H9 (cell line): ENCODE results near the gene CPD. TPM values are rescaled to one million over a fixed set of nuclear protein-coding genes. Genes with fewer than 3 reads are reported as not detected.

Source experiments
- DNase-seq: peaks from one replicate; pipeline ENCODE4 v3.0.0-alpha.2; 2017
- H2AFZ ChIP-seq: one replicate; pipeline ENCODE4 v1.6.1; 2013; ENCODE audit warnings: mild to moderate bottlenecking, low read length, control low read depth, moderate library complexity
- H2AK5ac ChIP-seq: 2 replicates; pipeline ENCODE4 v1.6.1; 2013; ENCODE audit warnings: low read length, control low read depth, mixed read lengths; ENCODE audit not compliant: insufficient read length
- H2BK120ac ChIP-seq: one replicate; pipeline ENCODE4 v1.6.1; 2013; ENCODE audit warnings: low read depth, mild to moderate bottlenecking, low read length, control low read depth, inconsistent platforms; ENCODE audit not compliant: poor library complexity, severe bottlenecking
- H2BK12ac ChIP-seq: 2 replicates; pipeline ENCODE4 v1.6.1; 2013; ENCODE audit warnings: low read length, control low read depth, mixed read lengths, low read depth; ENCODE audit not compliant: insufficient read length
- H2BK15ac ChIP-seq: 2 replicates; pipeline ENCODE4 v1.6.1; 2013; ENCODE audit warnings: low read depth, low read length, control low read depth
- H2BK20ac ChIP-seq: one replicate; pipeline ENCODE4 v1.6.1; 2013; ENCODE audit warnings: low read depth, mild to moderate bottlenecking, low read length, control low read depth, inconsistent platforms; ENCODE audit not compliant: poor library complexity, severe bottlenecking
- H2BK5ac ChIP-seq: 2 replicates; pipeline ENCODE4 v1.6.1; 2013; ENCODE audit warnings: low read length, control low read depth, mixed read lengths; ENCODE audit not compliant: insufficient read length
- H3K14ac ChIP-seq: 2 replicates; pipeline ENCODE4 v1.6.1; 2013; ENCODE audit warnings: low read length, control low read depth; ENCODE audit not compliant: insufficient read depth
- H3K18ac ChIP-seq: 2 replicates; pipeline ENCODE4 v1.6.1; 2013; ENCODE audit warnings: low read depth, mild to moderate bottlenecking, mixed read lengths, low read length, control low read depth; ENCODE audit not compliant: insufficient read length
- H3K23ac ChIP-seq: 2 replicates; pipeline ENCODE4 v1.6.1; 2013; ENCODE audit warnings: low read length, control low read depth, mixed read lengths, low read depth; ENCODE audit not compliant: insufficient read length
- H3K23me2 ChIP-seq: 2 replicates; pipeline ENCODE4 v1.6.1; 2013; ENCODE audit warnings: low read depth, mild to moderate bottlenecking, mixed read lengths, low read length, control low read depth; ENCODE audit not compliant: insufficient read length, poor library complexity, severe bottlenecking
- H3K27ac ChIP-seq: 2 replicates; pipeline ENCODE4 v1.5.1; 2013; ENCODE audit warnings: low read length, control low read depth, mixed read lengths, low read depth; ENCODE audit not compliant: insufficient read length
- H3K27me3 ChIP-seq: 2 replicates; pipeline ENCODE4 v1.6.1; 2013; ENCODE audit warnings: low read length, control low read depth, inconsistent platforms; ENCODE audit not compliant: insufficient read depth
- H3K4ac ChIP-seq: 2 replicates; pipeline ENCODE4 v1.6.1; 2013; ENCODE audit warnings: low read depth, mild to moderate bottlenecking, control low read depth, inconsistent platforms, low read length, moderate library complexity
- H3K4me1 ChIP-seq: 2 replicates; pipeline ENCODE4 v1.6.1; 2013; ENCODE audit warnings: low read length, control low read depth, inconsistent platforms; ENCODE audit not compliant: insufficient read depth
- H3K4me2 ChIP-seq: 2 replicates; pipeline ENCODE4 v1.6.1; 2013; ENCODE audit warnings: low read length, control low read depth, mixed read lengths; ENCODE audit not compliant: insufficient read length, insufficient read depth
- H3K56ac ChIP-seq: 2 replicates; pipeline ENCODE4 v1.6.1; 2013; ENCODE audit warnings: low read depth, mild to moderate bottlenecking, mixed read lengths, low read length, control low read depth; ENCODE audit not compliant: insufficient read length
- H3K79me1 ChIP-seq: 2 replicates; pipeline ENCODE4 v1.6.1; 2013; ENCODE audit warnings: low read depth, mild to moderate bottlenecking, moderate library complexity, low read length, control low read depth, inconsistent platforms; ENCODE audit not compliant: insufficient read depth, poor library complexity, severe bottlenecking
- H3K79me2 ChIP-seq: 2 replicates; pipeline ENCODE4 v1.6.1; 2013; ENCODE audit warnings: low read length, control low read depth, inconsistent platforms; ENCODE audit not compliant: insufficient read depth
- H3K9ac ChIP-seq: 2 replicates; pipeline ENCODE4 v1.6.1; 2013; ENCODE audit warnings: low read length, control low read depth, mixed read lengths; ENCODE audit not compliant: insufficient read length; ENCODE audit errors: extremely low read depth
- H3K9me3 ChIP-seq: one replicate; pipeline ENCODE4 v1.6.1; 2013; ENCODE audit warnings: low read depth, low read length, inconsistent platforms; ENCODE audit not compliant: control insufficient read depth
- H3T11ph ChIP-seq: one replicate; pipeline ENCODE4 v1.6.1; 2013; ENCODE audit warnings: mild to moderate bottlenecking, low read length, control low read depth, inconsistent platforms
- H4K20me1 ChIP-seq: one replicate; pipeline ENCODE4 v1.6.1; 2013; ENCODE audit not compliant: control insufficient read depth, insufficient read length, insufficient read depth
- H4K5ac ChIP-seq: 2 replicates; pipeline ENCODE4 v1.6.1; 2013; ENCODE audit warnings: low read depth, mild to moderate bottlenecking, mixed read lengths, low read length, control low read depth; ENCODE audit not compliant: insufficient read length
- H4K8ac ChIP-seq: replicated peaks from 2 replicates; pipeline ENCODE4 v1.6.1; 2013; ENCODE audit warnings: low read length, control low read depth, mixed read lengths, low read depth; ENCODE audit not compliant: insufficient read length
- H4K91ac ChIP-seq: 2 replicates; pipeline ENCODE4 v1.6.1; 2013; ENCODE audit warnings: low read depth, mild to moderate bottlenecking, moderate library complexity, mixed read lengths, low read length, control low read depth; ENCODE audit not compliant: insufficient read length
- H3K27ac Mint-ChIP-seq, 3 experiments: 2 replicates in 2 of 3; 3 replicates in 1 of 3; pipeline ENCODE4 v1.8.0; 2020 to 2021; ENCODE audit warnings: mixed read lengths in 3 of 3, mild to moderate bottlenecking in 1 of 3, moderate library complexity in 1 of 3
- H3K27me3 Mint-ChIP-seq: 2 replicates; pipeline ENCODE4 v1.8.0; 2021; ENCODE audit warnings: low read depth, mild to moderate bottlenecking, moderate library complexity, mixed read lengths
- H3K36me3 Mint-ChIP-seq, 3 experiments: 2 replicates in 2 of 3; 3 replicates in 1 of 3; pipeline ENCODE4 v1.8.0; 2020 to 2021; ENCODE audit warnings: low read depth in 3 of 3, mixed read lengths in 3 of 3; ENCODE audit not compliant: insufficient read depth in 1 of 3
- H3K4me1 Mint-ChIP-seq, 2 experiments: 2 replicates each; pipeline ENCODE4 v1.8.0; 2020; ENCODE audit warnings: mixed read lengths in 2 of 2
- H3K4me3 Mint-ChIP-seq, 2 experiments: 2 replicates in 1 of 2; 3 replicates in 1 of 2; pipeline ENCODE4 v1.8.0; 2020 to 2021; ENCODE audit warnings: mild to moderate bottlenecking in 2 of 2, mixed read lengths in 2 of 2, moderate library complexity in 1 of 2
- H3K9me3 Mint-ChIP-seq, 2 experiments: 2 replicates in 1 of 2; 3 replicates in 1 of 2; pipeline ENCODE4 v1.8.0; 2020; ENCODE audit warnings: mild to moderate bottlenecking in 2 of 2, mixed read lengths in 2 of 2, moderate library complexity in 1 of 2
- WGBS: extraction: QIAGEN DNeasy Blood & Tissue Kit; methylation state at CpG from one replicate; pipeline ENCODE4 v1.1.7; 2013; ENCODE audit warnings: missing lambda C conversion rate, low lambda C conversion rate, mixed read lengths; ENCODE audit not compliant: insufficient read length; ENCODE audit errors: extremely low coverage; 5-methylcytosine and 5-hydroxymethylcytosine counted together
- total RNA-seq: library from RNA; stranded (reverse); gene quantifications from 2 replicates; pipeline ENCODE4 v1.2.1, GENCODE V29; 2021
- TF ChIP-seq, protein P1 (sequence below): fragments of 200-600 bp; sonication (generic); conservative IDR thresholded peaks from 3 replicates; pipeline ENCODE4 v1.8.0; 2021; ENCODE audit warnings: antibody characterized with exemption, mild to moderate bottlenecking

CPD gene
- total RNA-seq, 1 experiment from 2014 or later = 47.0 TPM

GRCh38 chr17:30340801-30341356, 37.8 kb upstream of the CPD start:
- H2BK20ac ChIP-seq = no peak overlapping the region
- H3T11ph ChIP-seq = no peak overlapping the region
- no peak overlapping the region for H4K8ac ChIP-seq
- H3K4me1 ChIP-seq = peaks cover 3% of the 10 kb centered on the region; the same call in 1 of the 2 replicates
- H3K27me3 ChIP-seq = no peaks in the 10 kb centered on the region; the same call in 1 of the 2 replicates
- no peak overlapping the region for H2AK5ac ChIP-seq
- H4K91ac ChIP-seq = no peak overlapping the region
- H3K56ac ChIP-seq = no peak overlapping the region
- H2BK12ac ChIP-seq = no peak overlapping the region
- H3K4me3 Mint-ChIP-seq = peak overlapping the region in 1 of 2 experiments; percentile 7; a peak in 2 of 5 replicates
- TF ChIP-seq, protein P1, sequence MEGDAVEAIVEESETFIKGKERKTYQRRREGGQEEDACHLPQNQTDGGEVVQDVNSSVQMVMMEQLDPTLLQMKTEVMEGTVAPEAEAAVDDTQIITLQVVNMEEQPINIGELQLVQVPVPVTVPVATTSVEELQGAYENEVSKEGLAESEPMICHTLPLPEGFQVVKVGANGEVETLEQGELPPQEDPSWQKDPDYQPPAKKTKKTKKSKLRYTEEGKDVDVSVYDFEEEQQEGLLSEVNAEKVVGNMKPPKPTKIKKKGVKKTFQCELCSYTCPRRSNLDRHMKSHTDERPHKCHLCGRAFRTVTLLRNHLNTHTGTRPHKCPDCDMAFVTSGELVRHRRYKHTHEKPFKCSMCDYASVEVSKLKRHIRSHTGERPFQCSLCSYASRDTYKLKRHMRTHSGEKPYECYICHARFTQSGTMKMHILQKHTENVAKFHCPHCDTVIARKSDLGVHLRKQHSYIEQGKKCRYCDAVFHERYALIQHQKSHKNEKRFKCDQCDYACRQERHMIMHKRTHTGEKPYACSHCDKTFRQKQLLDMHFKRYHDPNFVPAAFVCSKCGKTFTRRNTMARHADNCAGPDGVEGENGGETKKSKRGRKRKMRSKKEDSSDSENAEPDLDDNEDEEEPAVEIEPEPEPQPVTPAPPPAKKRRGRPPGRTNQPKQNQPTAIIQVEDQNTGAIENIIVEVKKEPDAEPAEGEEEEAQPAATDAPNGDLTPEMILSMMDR = no peak
- no peak overlapping the region for H4K5ac ChIP-seq
- H2AFZ ChIP-seq = peak overlapping the region; percentile 2
- H3K27ac Mint-ChIP-seq = peak overlapping the region in 2 of 3 experiments; percentile 37 to 91; a peak in 2 of 7 replicates
- H2BK5ac ChIP-seq = no peak overlapping the region
- H3K79me1 ChIP-seq = no peaks in the 10 kb centered on the region
- no peak overlapping the region for H2BK120ac ChIP-seq
- no peaks in the 10 kb centered on the region for H3K79me2 ChIP-seq
- H3K23ac ChIP-seq = no peak overlapping the region
- H3K27ac ChIP-seq = no peak overlapping the region
- H3K9me3 ChIP-seq = no peaks in the 10 kb centered on the region
- no peak overlapping the region for H3K18ac ChIP-seq
- H3K9ac ChIP-seq = no peak overlapping the region
- no CpG with 5 or more reads among the region's 6 CpGs for WGBS
- H3K14ac ChIP-seq = no peak overlapping the region
- H3K4me1 Mint-ChIP-seq = peaks cover 13 to 14% of the 10 kb centered on the region in 2 experiments
- H3K9me3 Mint-ChIP-seq = no peaks in the 10 kb centered on the region
- H3K23me2 ChIP-seq = no peaks in the 10 kb centered on the region
- H3K36me3 Mint-ChIP-seq = no peaks in the 10 kb centered on the region
- no peak overlapping the region for H2BK15ac ChIP-seq
- H3K27me3 Mint-ChIP-seq = peaks cover 13% of the 10 kb centered on the region
- H3K4me2 ChIP-seq = no peak overlapping the region
- no peak overlapping the region for H3K4ac ChIP-seq
- H4K20me1 ChIP-seq = no peaks in the 10 kb centered on the region
- DNase-seq = no peak
